HepG2 (cell line): ENCODE measurements around the gene PCYOX1L. TPM values are rescaled to one million over a fixed set of nuclear protein-coding genes. Genes with fewer than 3 reads are reported as not detected.

ENCODE experiments used
- ATAC-seq: fragments of 200-7000 bp; cut with Tn5 transposase; 3 replicates; pipeline ENCODE4 v1.9.1; 2020; ENCODE audit warnings: mild to moderate bottlenecking, moderate library complexity
- BruUV-seq: library from RNA; stranded (reverse); fragments of 400-500 nt; replicated peaks from 2 replicates; lab custom pipeline; 2021; lab: Mats Ljungman, UMichigan
- CTCF ChIA-PET: fragments of 300-600 bp; formaldehyde crosslinking; extraction: SDS; loops from one replicate; lab custom pipeline; 2021; ENCODE audit warnings: low total read pairs, inconsistent platforms, low intra/inter-chr PET ratio; lab: Yijun Ruan, JAX
- POLR2A ChIA-PET: fragments of 350-600 bp; sonication (Branson Sonifier 250); formaldehyde crosslinking; loops from one replicate; lab custom pipeline; 2020; ENCODE audit warnings: antibody characterized with exemption, inconsistent platforms; lab: Yijun Ruan, JAX
- DNase-seq: peaks from one replicate; pipeline ENCODE4 v3.0.0-alpha.2; 2015; ENCODE audit warnings: low spot score
- FAIRE-seq: peaks from 3 replicates; lab custom pipeline; 2011; peaks lifted over from hg19 to GRCh38; lab: Jason Lieb, UNC
- H2AFZ ChIP-seq: one replicate; pipeline ENCODE4 v1.6.1; 2011; ENCODE audit warnings: low read length, inconsistent platforms
- H3K27ac ChIP-seq: fragments of 300-600 bp; 3 replicates; pipeline ENCODE4 v1.8.0; 2011; ENCODE audit warnings: mixed run types, mild to moderate bottlenecking, mixed read lengths, low read length, inconsistent platforms; ENCODE audit not compliant: insufficient read depth; ENCODE audit errors: extremely low read length
- H3K27me3 ChIP-seq, 2 experiments: fragments of 200-600 bp in 1 of 2; 2 replicates in 1 of 2; 3 replicates in 1 of 2; pipeline versions ENCODE4 v1.6.0 to v1.8.0; 2011; ENCODE audit warnings: low read length in 2 of 2, mild to moderate bottlenecking in 2 of 2, moderate library complexity in 2 of 2, inconsistent platforms in 1 of 2; ENCODE audit not compliant: insufficient read depth in 2 of 2, control insufficient read depth in 1 of 2
- H3K36me3 ChIP-seq, 2 experiments: fragments of 200-600 bp in 1 of 2; replicated peaks in 1 of 2; 2 replicates in 1 of 2; 3 replicates in 1 of 2; pipeline versions ENCODE4 v1.5.1 to v1.8.0; 2011; ENCODE audit warnings: low read length in 2 of 2, inconsistent platforms in 1 of 2; ENCODE audit not compliant: insufficient read depth in 2 of 2, control insufficient read depth in 1 of 2
- H3K4me1 ChIP-seq: 2 replicates; pipeline ENCODE4 v1.5.1; 2012; ENCODE audit warnings: low read length, inconsistent platforms; ENCODE audit not compliant: insufficient read depth
- H3K4me2 ChIP-seq: 2 replicates; pipeline ENCODE4 v1.6.0; 2011; ENCODE audit warnings: low read depth, low read length, inconsistent platforms
- H3K4me3 ChIP-seq, 3 experiments: fragments of 200-600 bp in 1 of 3; sonication (generic), shearing (Covaris generic) in 1 of 3; replicated peaks in 1 of 3; 2 replicates each; pipeline ENCODE4 v1.5.1; 2011 to 2016; ENCODE audit warnings: low read length in 3 of 3, inconsistent platforms in 2 of 3, low read depth in 2 of 3, mild to moderate bottlenecking in 2 of 3, control low read depth in 1 of 3, mixed read lengths in 1 of 3; ENCODE audit not compliant: insufficient read depth in 1 of 3
- H3K79me2 ChIP-seq: one replicate; pipeline ENCODE4 v1.6.1; 2011; ENCODE audit warnings: low read length, inconsistent platforms; ENCODE audit not compliant: insufficient read depth
- H3K9ac ChIP-seq: 2 replicates; pipeline ENCODE4 v1.6.0; 2011; ENCODE audit warnings: mild to moderate bottlenecking, low read depth, low read length, inconsistent platforms; ENCODE audit not compliant: insufficient read depth
- H3K9me3 ChIP-seq: 2 replicates; pipeline ENCODE4 v1.5.1; 2012; ENCODE audit warnings: mild to moderate bottlenecking, low read length
- H4K20me1 ChIP-seq: 2 replicates; pipeline ENCODE4 v1.6.0; 2011; ENCODE audit warnings: inconsistent platforms, mild to moderate bottlenecking, low read length, moderate library complexity; ENCODE audit not compliant: insufficient read depth
- ASH2L ChIP-seq: fragments of 300-600, 200-600 bp; sonication (generic); IDR thresholded peaks from 2 replicates; pipeline ENCODE4 v1.7.0; 2017; ENCODE audit warnings: low read depth, mild to moderate bottlenecking, moderate library complexity, mixed read lengths, low read length; ENCODE audit not compliant: insufficient read length
- GZF1 ChIP-seq: sonication (generic); formaldehyde crosslinking; IDR thresholded peaks from 2 replicates; pipeline ENCODE4 v1.5.1; 2020; ENCODE audit warnings: mild to moderate bottlenecking, missing genetic modification reagents
- HMGXB3 ChIP-seq: sonication (generic); formaldehyde crosslinking; IDR thresholded peaks from 2 replicates; pipeline ENCODE4 v1.4.0; 2020; ENCODE audit warnings: missing genetic modification reagents, borderline replicate concordance
- MATR3 ChIP-seq: sonication (generic); formaldehyde crosslinking; IDR thresholded peaks from 2 replicates; pipeline ENCODE4 v1.4.0; 2020; ENCODE audit warnings: missing genetic modification reagents
- MNT ChIP-seq: fragments of 450-650 bp; IDR thresholded peaks from 2 replicates; pipeline ENCODE4 v1.6.1; 2016
- THYN1 ChIP-seq: sonication (generic); formaldehyde crosslinking; IDR thresholded peaks from 2 replicates; pipeline ENCODE4 v1.8.1; 2023; ENCODE audit warnings: low read depth, mild to moderate bottlenecking, moderate library complexity, missing genetic modification reagents, borderline replicate concordance
- ZFP91 ChIP-seq: sonication (generic); formaldehyde crosslinking; IDR thresholded peaks from 2 replicates; pipeline ENCODE4 v1.9.0; 2022; ENCODE audit warnings: missing genetic modification reagents, mild to moderate bottlenecking, borderline replicate concordance
- ZNF264 ChIP-seq: sonication (generic); formaldehyde crosslinking; IDR thresholded peaks from 2 replicates; pipeline ENCODE4 v1.4.0; 2020; ENCODE audit warnings: missing genetic modification reagents
- ZNF33A ChIP-seq: sonication (generic); formaldehyde crosslinking; IDR thresholded peaks from 2 replicates; pipeline ENCODE4 v1.5.1; 2020; ENCODE audit warnings: missing genetic modification reagents, mild to moderate bottlenecking, moderate library complexity, borderline replicate concordance
- ZNF362 ChIP-seq: sonication (generic); formaldehyde crosslinking; IDR thresholded peaks from 2 replicates; pipeline ENCODE4 v1.4.0; 2020; ENCODE audit warnings: missing genetic modification reagents, mild to moderate bottlenecking, borderline replicate concordance
- ZNF691 ChIP-seq: sonication (generic); formaldehyde crosslinking; IDR thresholded peaks from 2 replicates; pipeline ENCODE4 v1.4.0; 2020; ENCODE audit warnings: missing genetic modification reagents, low read depth, mild to moderate bottlenecking, borderline replicate concordance
- ZNF879 ChIP-seq: sonication (generic); formaldehyde crosslinking; IDR thresholded peaks from 2 replicates; pipeline ENCODE4 v1.8.1; 2023; ENCODE audit warnings: missing genetic modification reagents
- ZSCAN20 ChIP-seq: sonication (generic); formaldehyde crosslinking; IDR thresholded peaks from 2 replicates; pipeline ENCODE4 v1.4.0; 2020; ENCODE audit warnings: missing genetic modification reagents, mild to moderate bottlenecking, borderline replicate concordance
- WGBS: methylation state at CpG from one replicate; pipeline ENCODE4 v1.1.6; 2017; ENCODE audit warnings: low lambda C conversion rate; 5-methylcytosine and 5-hydroxymethylcytosine counted together
- in situ Hi-C: cut with HindIII; loops from 2 replicates; pipeline ENCODE4 v1.10.0; 2017; ENCODE audit warnings: low pct_unique_long_range_greater_than_20kb; ENCODE audit not compliant: extremely low pct_ligation_motif_present
- intact Hi-C: fragments of 100-400 bp; cut with micrococcal nuclease; formaldehyde crosslinking; loops from one replicate; pipeline ENCODE4 v1.10.0; 2022; ENCODE audit not compliant: unreplicated experiment
- polyA plus RNA-seq, 8 experiments: library from polyadenylated mRNA; depleted of rRNA in 3 of 8; stranded (reverse) in 7 of 8; unstranded in 1 of 8; fragments of >200 nt; fragmentation: Illumina TruSeq in 4 of 8; extraction: Trizol in 4 of 8; gene quantifications; 2 replicates each; pipeline versions ENCODE4 v1.2.1 to v1.2.3, GENCODE V29; 2011 to 2016; ENCODE audit warnings: low read depth in 4 of 8, missing spikeins in 1 of 8, mixed read lengths in 1 of 8; ENCODE audit not compliant: insufficient read depth in 1 of 8
- total RNA-seq, 5 experiments: library from RNA; depleted of rRNA; stranded (reverse); fragments of >200 nt; fragmentation: Illumina TruSeq; extraction: Trizol; gene quantifications; 2 replicates each; pipeline ENCODE4 v1.2.3, GENCODE V29; 2016; ENCODE audit warnings: low read depth in 1 of 5

Gene PCYOX1L
- total and polyA plus RNA-seq, 2 of the 13 experiments (the other 11 are each of a cell fraction or from before 2014, with no cell fraction given), result 1.00 to 3.7 TPM

GRCh38 chr5:149412783-149413476 lies 55.1 kb downstream of the PCYOX1L start:
- POLR2A ChIA-PET, result interaction anchor here (1.3 kb wide), 1 partner anchor 8 kb away, joined by 3 read pairs; no protein-coding TSS in a partner anchor
- CTCF ChIA-PET, result no interaction called here
- Histone ChIP-seq H3K9me3 (no peaks in the 10 kb centered on the region), H3K4me2 (no peak overlapping the region), H3K9ac (no peak overlapping the region), H3K4me1 (peaks cover 72% of the 10 kb centered on the region), H2AFZ (no peak overlapping the region), H3K79me2 (no peaks in the 10 kb centered on the region), H4K20me1 (no peaks in the 10 kb centered on the region), H3K27me3 (0 out of 5 replicates have a peak, but pooled peaks cover 0 to 8% of the 10 kb centered on the region in 2 experiments), H3K27ac (no peak overlapping the region), H3K36me3 (no peaks in the 10 kb centered on the region), H3K4me3 (no peak overlapping the region)
- 75% methylated on average over 7 of the region's 8 CpGs for WGBS
- intact Hi-C loops, result no loop called here
- in situ Hi-C loops, result no loop called here
- FAIRE-seq (no peak), ATAC-seq (peak; percentile 11; the same call in 2 of the 3 replicates), DNase-seq (no peak)
- BruUV-seq, result no TSS peak
- TF ChIP-seq MNT (no peak), HMGXB3 (CRISPR knock-in tag) (no peak), THYN1 (CRISPR knock-in tag) (no peak), ZFP91 (CRISPR knock-in tag) (no peak), ZSCAN20 (CRISPR knock-in tag) (no peak), ZNF362 (no peak), ASH2L (no peak), ZNF264 (CRISPR knock-in tag) (no peak), ZNF879 (CRISPR knock-in tag) (no peak), MATR3 (CRISPR knock-in tag) (no peak), GZF1 (CRISPR knock-in tag) (no peak), ZNF691 (no peak), ZNF33A (CRISPR knock-in tag) (no peak)
